CD4-positive, alpha-beta T cell (primary cell): Measurements from ENCODE around the gene PCCA. TPM values are rescaled to one million over a fixed set of nuclear protein-coding genes. Genes with fewer than 3 reads are reported as not detected.

Experiments
- ATAC-seq: fragments of 200-7000 bp; cut with Tn5 transposase; one replicate; pipeline ENCODE4 v1.10.0; 2022; ENCODE audit warnings: mild to moderate bottlenecking; ENCODE audit not compliant: poor library complexity
- CTCF ChIA-PET: fragments of 350-600 bp; sonication (Branson Sonifier 250); formaldehyde crosslinking; loops from one replicate; lab custom pipeline; 2021; ENCODE audit warnings: antibody characterized with exemption, inconsistent platforms; lab: Charles Lee
- POLR2A ChIA-PET: fragments of 350-600 bp; sonication (Branson Sonifier 250); formaldehyde crosslinking; loops from one replicate; lab custom pipeline; 2021; ENCODE audit warnings: antibody characterized with exemption, inconsistent platforms; lab: Charles Lee
- DNase-seq, 14 experiments: peaks; one replicate each; pipeline ENCODE4 v3.0.0-alpha.2; 2013 to 2020; ENCODE audit warnings: mixed read lengths in 2 of 14
- H3K27ac ChIP-seq, 2 donors: one replicate each; pipeline versions ENCODE4 v1.5.1 to v1.7.0; 2013; ENCODE audit warnings: low read length in 2 of 2, low read depth in 1 of 2, mild to moderate bottlenecking in 1 of 2
- H3K27me3 ChIP-seq, 2 experiments: 1 replicate in 1 of 2; 2 replicates in 1 of 2; pipeline versions ENCODE4 v1.6.1 to v1.7.0; 2013; ENCODE audit warnings: low read length in 2 of 2, control low read depth in 1 of 2, mild to moderate bottlenecking in 1 of 2, moderate library complexity in 1 of 2; ENCODE audit not compliant: insufficient read depth in 2 of 2, control insufficient read depth in 1 of 2
- H3K36me3 ChIP-seq: one replicate; pipeline ENCODE4 v1.6.1; 2013; ENCODE audit warnings: low read length, control low read depth; ENCODE audit not compliant: insufficient read depth
- H3K4me1 ChIP-seq: one replicate; pipeline ENCODE4 v1.6.1; 2013; ENCODE audit warnings: low read length, control low read depth; ENCODE audit not compliant: insufficient read depth
- H3K4me3 ChIP-seq: one replicate; pipeline ENCODE4 v1.5.1; 2013; ENCODE audit warnings: mild to moderate bottlenecking, low read length, moderate library complexity
- H3K9me3 ChIP-seq, 2 experiments: 1 replicate in 1 of 2; 2 replicates in 1 of 2; pipeline versions ENCODE4 v1.6.1 to v1.7.0; 2013; ENCODE audit warnings: low read length in 2 of 2, mild to moderate bottlenecking in 2 of 2, control low read depth in 1 of 2, moderate library complexity in 1 of 2; ENCODE audit not compliant: control insufficient read depth in 1 of 2, insufficient read depth in 1 of 2
- H3K27ac Mint-ChIP-seq: one replicate; pipeline ENCODE4 v1.8.0; 2020; ENCODE audit warnings: mixed read lengths
- H3K27me3 Mint-ChIP-seq: one replicate; pipeline ENCODE4 v1.8.0; 2021; ENCODE audit warnings: mixed read lengths
- H3K36me3 Mint-ChIP-seq: one replicate; pipeline ENCODE4 v1.8.0; 2021; ENCODE audit warnings: low read depth, mixed read lengths
- H3K4me1 Mint-ChIP-seq: one replicate; pipeline ENCODE4 v1.8.0; 2021; ENCODE audit warnings: low read depth, mixed read lengths
- H3K4me3 Mint-ChIP-seq: one replicate; pipeline ENCODE4 v1.8.0; 2020; ENCODE audit warnings: mild to moderate bottlenecking, mixed read lengths
- H3K9me3 Mint-ChIP-seq: one replicate; pipeline ENCODE4 v1.8.0; 2020; ENCODE audit warnings: mixed read lengths
- CTCF ChIP-seq: fragments of 200-600 bp; IDR thresholded peaks from one replicate; pipeline ENCODE4 v1.8.0; 2022; ENCODE audit warnings: antibody characterized with exemption, mild to moderate bottlenecking
- intact Hi-C, 2 experiments: fragments of 100-400 bp; cut with DNase I in 1 of 2; cut with micrococcal nuclease in 1 of 2; formaldehyde crosslinking; loops; one replicate each; pipeline versions ENCODE4 v1.15.1 to v1.9.0; 2023 to 2025; cut with DNase I, micrococcal nuclease
- total RNA-seq, 174 experiments: library from RNA in 2 of 174; stranded (reverse) in 2 of 174; gene quantifications; one replicate each; pipeline ENCODE4 v1.2.3 and lab custom pipeline; 2021 to 2026

The PCCA gene
- total RNA-seq, 2 experiments from 2014 or later: 4.7 to 5.2 TPM

DNA sequence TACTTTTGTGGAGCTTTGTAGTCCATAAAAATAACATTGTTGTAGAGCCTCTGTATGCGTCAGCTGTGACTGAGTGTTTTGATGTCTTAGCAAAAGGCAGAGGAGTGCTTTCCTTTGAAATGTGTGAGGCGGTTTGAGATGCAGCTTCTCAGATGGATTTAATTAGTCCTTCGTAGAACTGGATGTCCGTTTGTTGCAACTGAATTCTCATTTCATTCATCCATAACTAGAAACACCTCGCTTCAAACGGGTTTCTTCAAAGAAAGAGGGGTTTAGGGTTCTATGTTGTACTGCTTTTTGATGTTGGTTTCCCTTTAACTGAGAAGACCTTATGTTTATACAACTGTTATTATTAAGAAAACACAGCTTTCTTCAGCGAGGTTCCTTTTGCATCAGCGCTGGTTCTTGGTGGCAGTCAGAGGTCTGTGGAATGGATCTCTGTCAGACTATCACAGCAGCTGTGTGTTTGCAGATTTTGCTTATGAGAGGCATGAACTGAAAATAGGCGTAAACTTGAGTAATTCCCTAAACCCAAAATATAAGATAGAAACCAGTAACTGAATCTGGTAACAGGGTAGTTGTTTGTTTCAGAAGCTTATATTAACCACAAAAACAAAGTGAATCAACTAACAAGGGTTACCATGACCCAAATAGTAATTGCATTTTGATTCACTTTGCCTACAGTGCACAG lies 305.3 kb downstream of the PCCA start:
- ChIA-PET POLR2A (no interaction called here), CTCF (no interaction called here)
- Histone ChIP-seq H3K4me3 (no peak overlapping the region), H3K27ac (no peak overlapping the region), H3K9me3 (no peaks in the 10 kb centered on the region), H3K27me3 (no peaks in the 10 kb centered on the region), H3K36me3 (no peaks in the 10 kb centered on the region), H3K4me1 (no peaks in the 10 kb centered on the region)
- Mint-ChIP-seq H3K36me3 (no peaks in the 10 kb centered on the region), H3K4me1 (peaks cover 17% of the 10 kb centered on the region), H3K4me3 (no peak overlapping the region), H3K27ac (no peak overlapping the region), H3K27me3 (no peaks in the 10 kb centered on the region), H3K9me3 (no peaks in the 10 kb centered on the region)
- peak; percentile 51 for ATAC-seq
- TF ChIP-seq CTCF: no peak
- DNase-seq: peak in 1 of 14 experiments; percentile 4
- intact Hi-C loops: no loop called here

GRCh38 chr13:100395698-100396373 lies 306.9 kb downstream of the PCCA start:
- intact Hi-C loops: no loop called here
- H3K4me3 ChIP-seq: no peak overlapping the region
- peaks cover 14% of the 10 kb centered on the region for H3K36me3 Mint-ChIP-seq
- H3K27me3 Mint-ChIP-seq: no peaks in the 10 kb centered on the region
- ChIA-PET POLR2A (no interaction called here), CTCF (no interaction called here)
- DNase-seq (no peak), ATAC-seq (no peak)
- no peaks in the 10 kb centered on the region for H3K36me3 ChIP-seq
- peaks cover 17% of the 10 kb centered on the region for H3K4me1 Mint-ChIP-seq
- H3K27ac ChIP-seq: no peak overlapping the region
- H3K4me1 ChIP-seq: no peaks in the 10 kb centered on the region
- H3K9me3 ChIP-seq: no peaks in the 10 kb centered on the region
- no peak overlapping the region for H3K4me3 Mint-ChIP-seq
- no peaks in the 10 kb centered on the region for H3K9me3 Mint-ChIP-seq
- no peaks in the 10 kb centered on the region for H3K27me3 ChIP-seq
- no peak overlapping the region for H3K27ac Mint-ChIP-seq
- TF ChIP-seq CTCF: no peak

GRCh38 chr13:100396776-100397175 lies 307.9 kb downstream of the PCCA start:
- Mint-ChIP-seq H3K4me3 (no peak overlapping the region), H3K9me3 (peaks cover under 1% of the 10 kb centered on the region), H3K27ac (no peak overlapping the region), H3K36me3 (peaks cover 20% of the 10 kb centered on the region), H3K27me3 (no peaks in the 10 kb centered on the region), H3K4me1 (peaks cover 17% of the 10 kb centered on the region)
- DNase-seq (no peak), ATAC-seq (no peak)
- POLR2A ChIA-PET: no interaction called here
- no peak for TF ChIP-seq CTCF
- no peaks in the 10 kb centered on the region for H3K4me1 ChIP-seq
- intact Hi-C loops: no loop called here
- H3K27ac ChIP-seq: no peak overlapping the region
- no peaks in the 10 kb centered on the region for H3K36me3 ChIP-seq
- no peaks in the 10 kb centered on the region for H3K27me3 ChIP-seq
- peaks cover 0 to 4% of the 10 kb centered on the region in 2 experiments for H3K9me3 ChIP-seq
- CTCF ChIA-PET: no interaction called here
- no peak overlapping the region for H3K4me3 ChIP-seq
